Stimulated activated naive CD4-positive, alpha-beta T cell treated with Interleukin-2 at 50 U/mL for 16 hours (primary cell): ENCODE measurements around the gene CLCNKA.

ENCODE experiments used
- DNase-seq: peaks from one replicate; lab custom pipeline; 2025; lab: John Stamatoyannopoulos, UW

The CLCNKA gene

GRCh38 chr1:16078925-16079656 is 57.3 kb downstream of the CLCNKA start:
- DNase-seq = peak; percentile 65

- DNase-seq = no peak
Observed at GRCh38 chr1:16080422-16081150, 58.8 kb downstream of the CLCNKA start.

- DNase-seq = no peak
Observed at GRCh38 chr1:16081636-16082035, 59.8 kb downstream of the CLCNKA start.

GRCh38 chr1:16082283-16083038 is 60.6 kb downstream of the CLCNKA start:
- DNase-seq = peak; percentile 49

- DNase-seq = no peak
Observed at GRCh38 chr1:16083486-16083885, 61.6 kb downstream of the CLCNKA start.
